SK-N-SH treated with all-trans-retinoic acid at 6 μM for 48 hours (cell line): Measurements from ENCODE around the gene C9orf50.

Experiments used
- ATAC-seq: fragments of 200-7000 bp; cut with Tn5 transposase; 3 replicates; pipeline ENCODE4 v1.9.1; 2020; ENCODE audit warnings: mild to moderate bottlenecking, moderate library complexity
- ARNTL ChIP-seq: fragments of 450-650 bp; formaldehyde crosslinking; IDR thresholded peaks from 2 replicates; pipeline ENCODE4 v1.5.0; 2020; ENCODE audit warnings: low read depth, mild to moderate bottlenecking, moderate library complexity, borderline replicate concordance
- BACH2 ChIP-seq: fragments of 250-450 bp; sonication (Bioruptor Pico); IDR thresholded peaks from 2 replicates; pipeline ENCODE4 v1.9.0; 2021; ENCODE audit warnings: mild to moderate bottlenecking, borderline replicate concordance
- CSDC2 ChIP-seq: fragments of 250-450 bp; sonication (Bioruptor Pico); IDR thresholded peaks from 2 replicates; pipeline ENCODE4 v1.5.0; 2020; ENCODE audit warnings: mild to moderate bottlenecking, moderate library complexity
- ESRRG ChIP-seq: fragments of 250-450 bp; sonication (Bioruptor Pico); IDR thresholded peaks from 2 replicates; pipeline ENCODE4 v1.6.1; 2021; ENCODE audit warnings: mild to moderate bottlenecking
- GLIS3 ChIP-seq: fragments of 250-450 bp; sonication (Bioruptor Pico); IDR thresholded peaks from 2 replicates; pipeline ENCODE4 v1.5.0; 2020; ENCODE audit warnings: mild to moderate bottlenecking, moderate library complexity
- ISL1 ChIP-seq: fragments of 250-450 bp; sonication (Bioruptor Pico); IDR thresholded peaks from 2 replicates; pipeline ENCODE4 v2.1.2; 2022; ENCODE audit warnings: mild to moderate bottlenecking, moderate library complexity
- SNAI2 ChIP-seq: fragments of 250-450 bp; sonication (Bioruptor Pico); IDR thresholded peaks from 2 replicates; pipeline ENCODE4 v1.5.0; 2020; ENCODE audit warnings: mild to moderate bottlenecking, moderate library complexity
- TCF4 ChIP-seq: fragments of 250-450 bp; sonication (Bioruptor Pico); IDR thresholded peaks from 2 replicates; pipeline ENCODE4 v1.8.0; 2021; ENCODE audit warnings: mild to moderate bottlenecking, moderate library complexity, borderline replicate concordance
- TOX ChIP-seq: fragments of 250-450 bp; sonication (Bioruptor Pico); IDR thresholded peaks from 2 replicates; pipeline ENCODE4 v1.8.0; 2021; ENCODE audit warnings: mild to moderate bottlenecking, moderate library complexity, borderline replicate concordance
- ZC3H10 ChIP-seq: fragments of 250-450 bp; sonication (Bioruptor Pico); IDR thresholded peaks from 2 replicates; pipeline ENCODE4 v1.5.1; 2021; ENCODE audit warnings: mild to moderate bottlenecking, moderate library complexity
- ZFP3 ChIP-seq: fragments of 250-450 bp; sonication (Bioruptor Pico); IDR thresholded peaks from 2 replicates; pipeline ENCODE4 v1.5.0; 2020; ENCODE audit warnings: mild to moderate bottlenecking, moderate library complexity
- ZFP30 ChIP-seq: fragments of 450-650 bp; formaldehyde crosslinking; IDR thresholded peaks from 2 replicates; pipeline ENCODE4 v1.5.0; 2022; ENCODE audit warnings: mild to moderate bottlenecking, moderate library complexity
- ZNF565 ChIP-seq: fragments of 450-650 bp; formaldehyde crosslinking; conservative IDR thresholded peaks from 2 replicates; pipeline ENCODE4 v1.5.0; 2020; ENCODE audit warnings: low read depth, mild to moderate bottlenecking, moderate library complexity
- ZNF70 ChIP-seq: fragments of 450-650 bp; formaldehyde crosslinking; IDR thresholded peaks from 2 replicates; pipeline ENCODE4 v1.5.0; 2020; ENCODE audit warnings: mild to moderate bottlenecking, moderate library complexity
- ZNF8 ChIP-seq: fragments of 450-650 bp; formaldehyde crosslinking; IDR thresholded peaks from 2 replicates; pipeline ENCODE4 v1.5.0; 2020; ENCODE audit warnings: mild to moderate bottlenecking, moderate library complexity
- TF ChIP-seq, protein P1 (sequence below): fragments of 250-450 bp; sonication (Bioruptor Pico); IDR thresholded peaks from 2 replicates; pipeline ENCODE4 v1.8.0; 2021; ENCODE audit warnings: low read depth, mild to moderate bottlenecking, moderate library complexity, borderline replicate concordance
- TF ChIP-seq, protein P2 (sequence below): fragments of 250-450 bp; sonication (Bioruptor Pico); IDR thresholded peaks from 2 replicates; pipeline ENCODE4 v1.5.0; 2020; ENCODE audit warnings: mild to moderate bottlenecking, moderate library complexity
- TF ChIP-seq, protein P3 (sequence below): fragments of 250-450 bp; sonication (Bioruptor Pico); IDR thresholded peaks from 2 replicates; pipeline ENCODE4 v1.5.1; 2021; ENCODE audit warnings: mild to moderate bottlenecking, moderate library complexity
- TF ChIP-seq, protein P4 (sequence below): fragments of 250-450 bp; sonication (Bioruptor Pico); IDR thresholded peaks from 2 replicates; pipeline ENCODE4 v1.8.0; 2020; ENCODE audit warnings: mild to moderate bottlenecking, moderate library complexity, borderline replicate concordance
- TF ChIP-seq, protein P5 (sequence below): fragments of 250-450 bp; sonication (Bioruptor Pico); IDR thresholded peaks from 2 replicates; pipeline ENCODE4 v1.5.1; 2020; ENCODE audit warnings: low read depth, mild to moderate bottlenecking, moderate library complexity

The C9orf50 gene

DNA sequence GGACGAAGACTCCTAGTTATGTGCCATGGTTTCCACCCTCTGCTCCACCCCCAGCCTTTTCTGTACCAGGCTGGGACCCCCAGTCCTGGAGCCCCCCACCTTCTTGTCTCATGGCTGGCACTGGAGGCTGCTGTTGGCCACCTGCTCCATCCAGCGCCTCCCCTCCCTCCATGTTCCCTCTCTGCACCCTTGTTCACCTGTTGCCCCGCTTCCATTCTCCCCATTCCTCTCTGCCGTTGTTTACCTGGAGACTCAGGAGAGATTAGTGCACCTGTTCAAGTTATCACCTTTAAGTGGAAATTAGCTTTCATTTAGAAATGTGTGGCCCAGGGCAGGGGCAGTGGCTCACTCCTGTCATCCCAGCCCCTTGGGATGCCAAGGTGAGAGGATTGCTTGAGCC lies 12.3 kb upstream of the C9orf50 start:
- no peak for ATAC-seq

DNA sequence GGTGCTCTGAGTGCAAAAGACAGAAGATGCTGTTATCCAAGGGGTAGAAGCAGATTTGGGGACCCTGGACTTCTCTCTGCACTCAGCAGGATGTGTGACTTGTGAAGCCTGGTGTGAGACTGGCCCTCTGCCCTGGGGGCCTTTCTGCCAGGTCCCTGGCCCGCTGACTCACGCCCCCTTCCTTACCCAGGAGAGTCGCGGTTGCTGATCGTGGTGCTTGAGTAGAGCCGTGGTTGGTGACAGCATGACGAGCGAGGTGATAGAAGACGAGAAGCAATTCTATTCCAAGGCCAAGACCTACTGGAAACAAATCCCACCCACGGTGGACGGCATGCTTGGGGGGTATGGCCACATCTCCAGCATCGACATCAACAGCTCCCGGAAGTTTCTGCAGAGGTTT lies 11.6 kb upstream of the C9orf50 start:
- ATAC-seq, result no peak
- no peak for TF ChIP-seq CSDC2 (CRISPR knock-in tag)
- TF ChIP-seq, protein P1, sequence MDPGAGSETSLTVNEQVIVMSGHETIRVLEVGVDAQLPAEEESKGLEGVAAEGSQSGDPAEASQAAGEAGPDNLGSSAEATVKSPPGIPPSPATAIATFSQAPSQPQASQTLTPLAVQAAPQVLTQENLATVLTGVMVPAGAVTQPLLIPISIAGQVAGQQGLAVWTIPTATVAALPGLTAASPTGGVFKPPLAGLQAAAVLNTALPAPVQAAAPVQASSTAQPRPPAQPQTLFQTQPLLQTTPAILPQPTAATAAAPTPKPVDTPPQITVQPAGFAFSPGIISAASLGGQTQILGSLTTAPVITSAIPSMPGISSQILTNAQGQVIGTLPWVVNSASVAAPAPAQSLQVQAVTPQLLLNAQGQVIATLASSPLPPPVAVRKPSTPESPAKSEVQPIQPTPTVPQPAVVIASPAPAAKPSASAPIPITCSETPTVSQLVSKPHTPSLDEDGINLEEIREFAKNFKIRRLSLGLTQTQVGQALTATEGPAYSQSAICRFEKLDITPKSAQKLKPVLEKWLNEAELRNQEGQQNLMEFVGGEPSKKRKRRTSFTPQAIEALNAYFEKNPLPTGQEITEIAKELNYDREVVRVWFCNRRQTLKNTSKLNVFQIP (CRISPR knock-in tag), result no peak
- TF ChIP-seq ZC3H10, result no peak
- TF ChIP-seq, protein P2, sequence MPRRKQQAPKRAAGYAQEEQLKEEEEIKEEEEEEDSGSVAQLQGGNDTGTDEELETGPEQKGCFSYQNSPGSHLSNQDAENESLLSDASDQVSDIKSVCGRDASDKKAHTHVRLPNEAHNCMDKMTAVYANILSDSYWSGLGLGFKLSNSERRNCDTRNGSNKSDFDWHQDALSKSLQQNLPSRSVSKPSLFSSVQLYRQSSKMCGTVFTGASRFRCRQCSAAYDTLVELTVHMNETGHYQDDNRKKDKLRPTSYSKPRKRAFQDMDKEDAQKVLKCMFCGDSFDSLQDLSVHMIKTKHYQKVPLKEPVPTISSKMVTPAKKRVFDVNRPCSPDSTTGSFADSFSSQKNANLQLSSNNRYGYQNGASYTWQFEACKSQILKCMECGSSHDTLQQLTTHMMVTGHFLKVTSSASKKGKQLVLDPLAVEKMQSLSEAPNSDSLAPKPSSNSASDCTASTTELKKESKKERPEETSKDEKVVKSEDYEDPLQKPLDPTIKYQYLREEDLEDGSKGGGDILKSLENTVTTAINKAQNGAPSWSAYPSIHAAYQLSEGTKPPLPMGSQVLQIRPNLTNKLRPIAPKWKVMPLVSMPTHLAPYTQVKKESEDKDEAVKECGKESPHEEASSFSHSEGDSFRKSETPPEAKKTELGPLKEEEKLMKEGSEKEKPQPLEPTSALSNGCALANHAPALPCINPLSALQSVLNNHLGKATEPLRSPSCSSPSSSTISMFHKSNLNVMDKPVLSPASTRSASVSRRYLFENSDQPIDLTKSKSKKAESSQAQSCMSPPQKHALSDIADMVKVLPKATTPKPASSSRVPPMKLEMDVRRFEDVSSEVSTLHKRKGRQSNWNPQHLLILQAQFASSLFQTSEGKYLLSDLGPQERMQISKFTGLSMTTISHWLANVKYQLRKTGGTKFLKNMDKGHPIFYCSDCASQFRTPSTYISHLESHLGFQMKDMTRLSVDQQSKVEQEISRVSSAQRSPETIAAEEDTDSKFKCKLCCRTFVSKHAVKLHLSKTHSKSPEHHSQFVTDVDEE (CRISPR knock-in tag), result no peak
- TF ChIP-seq ZNF565 (CRISPR knock-in tag), result no peak
- TF ChIP-seq, protein P3, sequence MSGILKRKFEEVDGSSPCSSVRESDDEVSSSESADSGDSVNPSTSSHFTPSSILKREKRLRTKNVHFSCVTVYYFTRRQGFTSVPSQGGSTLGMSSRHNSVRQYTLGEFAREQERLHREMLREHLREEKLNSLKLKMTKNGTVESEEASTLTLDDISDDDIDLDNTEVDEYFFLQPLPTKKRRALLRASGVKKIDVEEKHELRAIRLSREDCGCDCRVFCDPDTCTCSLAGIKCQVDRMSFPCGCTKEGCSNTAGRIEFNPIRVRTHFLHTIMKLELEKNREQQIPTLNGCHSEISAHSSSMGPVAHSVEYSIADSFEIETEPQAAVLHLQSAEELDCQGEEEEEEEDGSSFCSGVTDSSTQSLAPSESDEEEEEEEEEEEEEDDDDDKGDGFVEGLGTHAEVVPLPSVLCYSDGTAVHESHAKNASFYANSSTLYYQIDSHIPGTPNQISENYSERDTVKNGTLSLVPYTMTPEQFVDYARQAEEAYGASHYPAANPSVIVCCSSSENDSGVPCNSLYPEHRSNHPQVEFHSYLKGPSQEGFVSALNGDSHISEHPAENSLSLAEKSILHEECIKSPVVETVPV (CRISPR knock-in tag), result no peak
- TF ChIP-seq ARNTL (CRISPR knock-in tag), result no peak
- TF ChIP-seq ISL1 (CRISPR knock-in tag), result no peak
- TF ChIP-seq GLIS3 (CRISPR knock-in tag), result no peak
- no peak for TF ChIP-seq TOX (CRISPR knock-in tag)
- no peak for TF ChIP-seq ESRRG
- TF ChIP-seq, protein P4, sequence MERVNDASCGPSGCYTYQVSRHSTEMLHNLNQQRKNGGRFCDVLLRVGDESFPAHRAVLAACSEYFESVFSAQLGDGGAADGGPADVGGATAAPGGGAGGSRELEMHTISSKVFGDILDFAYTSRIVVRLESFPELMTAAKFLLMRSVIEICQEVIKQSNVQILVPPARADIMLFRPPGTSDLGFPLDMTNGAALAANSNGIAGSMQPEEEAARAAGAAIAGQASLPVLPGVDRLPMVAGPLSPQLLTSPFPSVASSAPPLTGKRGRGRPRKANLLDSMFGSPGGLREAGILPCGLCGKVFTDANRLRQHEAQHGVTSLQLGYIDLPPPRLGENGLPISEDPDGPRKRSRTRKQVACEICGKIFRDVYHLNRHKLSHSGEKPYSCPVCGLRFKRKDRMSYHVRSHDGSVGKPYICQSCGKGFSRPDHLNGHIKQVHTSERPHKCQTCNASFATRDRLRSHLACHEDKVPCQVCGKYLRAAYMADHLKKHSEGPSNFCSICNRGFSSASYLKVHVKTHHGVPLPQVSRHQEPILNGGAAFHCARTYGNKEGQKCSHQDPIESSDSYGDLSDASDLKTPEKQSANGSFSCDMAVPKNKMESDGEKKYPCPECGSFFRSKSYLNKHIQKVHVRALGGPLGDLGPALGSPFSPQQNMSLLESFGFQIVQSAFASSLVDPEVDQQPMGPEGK (CRISPR knock-in tag), result no peak

More for the DNA sequence above, 12.3 kb upstream of the C9orf50 start:
- TF ChIP-seq TOX (CRISPR knock-in tag) (no peak), ZNF70 (no peak), CSDC2 (CRISPR knock-in tag) (no peak), ZFP3 (CRISPR knock-in tag) (no peak), ZC3H10 (no peak), BACH2 (CRISPR knock-in tag) (no peak), ZNF8 (CRISPR knock-in tag) (no peak), SNAI2 (no peak), ISL1 (CRISPR knock-in tag) (no peak), ZNF565 (CRISPR knock-in tag) (no peak), ZFP30 (CRISPR knock-in tag) (no peak), TCF4 (CRISPR knock-in tag) (no peak)
- TF ChIP-seq, protein P1 (CRISPR knock-in tag), result no peak
- TF ChIP-seq, protein P3 (CRISPR knock-in tag), result no peak
- TF ChIP-seq, protein P5, sequence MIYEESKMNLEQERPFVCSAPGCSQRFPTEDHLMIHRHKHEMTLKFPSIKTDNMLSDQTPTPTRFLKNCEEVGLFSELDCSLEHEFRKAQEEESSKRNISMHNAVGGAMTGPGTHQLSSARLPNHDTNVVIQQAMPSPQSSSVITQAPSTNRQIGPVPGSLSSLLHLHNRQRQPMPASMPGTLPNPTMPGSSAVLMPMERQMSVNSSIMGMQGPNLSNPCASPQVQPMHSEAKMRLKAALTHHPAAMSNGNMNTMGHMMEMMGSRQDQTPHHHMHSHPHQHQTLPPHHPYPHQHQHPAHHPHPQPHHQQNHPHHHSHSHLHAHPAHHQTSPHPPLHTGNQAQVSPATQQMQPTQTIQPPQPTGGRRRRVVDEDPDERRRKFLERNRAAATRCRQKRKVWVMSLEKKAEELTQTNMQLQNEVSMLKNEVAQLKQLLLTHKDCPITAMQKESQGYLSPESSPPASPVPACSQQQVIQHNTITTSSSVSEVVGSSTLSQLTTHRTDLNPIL (CRISPR knock-in tag), result no peak
- TF ChIP-seq, protein P2 (CRISPR knock-in tag), result no peak
